MM.1S (cell line): ENCODE data around the gene MFSD2B.

Experiments used
- DNase-seq: peaks from one replicate; pipeline ENCODE4 v3.0.0-alpha.2; 2015
- H2AFZ ChIP-seq: fragments of 300-600 bp; sonication (generic); 2 replicates; pipeline ENCODE4 v1.6.0; 2016; ENCODE audit warnings: antibody characterized with exemption, low read length
- H3F3A ChIP-seq: fragments of 300-600 bp; sonication (generic); 2 replicates; pipeline ENCODE4 v1.6.1; 2016; ENCODE audit warnings: mild to moderate bottlenecking, antibody characterized with exemption, low read length, moderate library complexity, mixed read lengths; ENCODE audit not compliant: insufficient read depth
- H3K27ac ChIP-seq: fragments of 300-600 bp; sonication (generic); 2 replicates; pipeline ENCODE4 v1.5.1; 2016; ENCODE audit warnings: mild to moderate bottlenecking, low read length
- H3K27me3 ChIP-seq: fragments of 300-600 bp; sonication (generic); replicated peaks from 2 replicates; pipeline ENCODE4 v1.6.0; 2016; ENCODE audit warnings: low read length; ENCODE audit not compliant: insufficient read depth
- H3K36me3 ChIP-seq: fragments of 300-600 bp; sonication (generic); replicated peaks from 2 replicates; pipeline ENCODE4 v1.6.1; 2016; ENCODE audit warnings: mild to moderate bottlenecking, low read length, mixed read lengths; ENCODE audit not compliant: insufficient read depth
- H3K4me1 ChIP-seq: fragments of 300-600 bp; sonication (generic); 2 replicates; pipeline ENCODE4 v1.6.1; 2016; ENCODE audit warnings: low read length, mixed read lengths
- H3K4me2 ChIP-seq: fragments of 300-600 bp; sonication (generic); 2 replicates; pipeline ENCODE4 v1.6.0; 2016; ENCODE audit warnings: low read depth, low read length
- H3K4me3 ChIP-seq: fragments of 300-600 bp; sonication (generic); 2 replicates; pipeline ENCODE4 v1.5.1; 2016; ENCODE audit warnings: low read length, mixed read lengths
- H3K79me2 ChIP-seq: fragments of 300-600 bp; sonication (generic); 2 replicates; pipeline ENCODE4 v1.6.1; 2016; ENCODE audit warnings: mixed run types, low read length, mixed read lengths
- H3K9ac ChIP-seq: fragments of 300-600 bp; sonication (generic); 2 replicates; pipeline ENCODE4 v1.6.1; 2016; ENCODE audit warnings: low read length, mixed read lengths
- H3K9me2 ChIP-seq: fragments of 300-600 bp; sonication (generic); replicated peaks from 2 replicates; pipeline ENCODE4 v1.6.1; 2016; ENCODE audit warnings: mild to moderate bottlenecking, low read length, mixed read lengths; ENCODE audit not compliant: insufficient read depth
- H3K9me3 ChIP-seq: fragments of 300-600 bp; sonication (generic); replicated peaks from 2 replicates; pipeline ENCODE4 v1.6.1; 2016; ENCODE audit warnings: mild to moderate bottlenecking, low read length, mixed read lengths; ENCODE audit not compliant: insufficient read depth
- H4K20me1 ChIP-seq: fragments of 300-600 bp; sonication (generic); 2 replicates; pipeline ENCODE4 v1.6.1; 2016; ENCODE audit warnings: mild to moderate bottlenecking, low read length, moderate library complexity, mixed read lengths; ENCODE audit not compliant: insufficient read depth
- EZH2 ChIP-seq: fragments of 300-600 bp; sonication (generic); optimal IDR thresholded peaks from 2 replicates; pipeline ENCODE3; 2017; ENCODE audit warnings: low read depth, mild to moderate bottlenecking, antibody characterized with exemption, low read length, mixed read lengths
- EZH2phosphoT487 ChIP-seq: fragments of 300-600 bp; sonication (generic); IDR thresholded peaks from 2 replicates; pipeline ENCODE4 v1.6.1; 2018; ENCODE audit warnings: antibody characterized with exemption, low read length
- TF ChIP-seq, protein P1 (sequence below): fragments of 300-600 bp; sonication (generic); IDR thresholded peaks from 2 replicates; pipeline ENCODE4 v1.5.1; 2016; ENCODE audit warnings: antibody characterized with exemption, low read length, mixed read lengths

MFSD2B gene, protein sequence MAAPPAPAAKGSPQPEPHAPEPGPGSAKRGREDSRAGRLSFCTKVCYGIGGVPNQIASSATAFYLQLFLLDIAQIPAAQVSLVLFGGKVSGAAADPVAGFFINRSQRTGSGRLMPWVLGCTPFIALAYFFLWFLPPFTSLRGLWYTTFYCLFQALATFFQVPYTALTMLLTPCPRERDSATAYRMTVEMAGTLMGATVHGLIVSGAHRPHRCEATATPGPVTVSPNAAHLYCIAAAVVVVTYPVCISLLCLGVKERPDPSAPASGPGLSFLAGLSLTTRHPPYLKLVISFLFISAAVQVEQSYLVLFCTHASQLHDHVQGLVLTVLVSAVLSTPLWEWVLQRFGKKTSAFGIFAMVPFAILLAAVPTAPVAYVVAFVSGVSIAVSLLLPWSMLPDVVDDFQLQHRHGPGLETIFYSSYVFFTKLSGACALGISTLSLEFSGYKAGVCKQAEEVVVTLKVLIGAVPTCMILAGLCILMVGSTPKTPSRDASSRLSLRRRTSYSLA

DNA sequence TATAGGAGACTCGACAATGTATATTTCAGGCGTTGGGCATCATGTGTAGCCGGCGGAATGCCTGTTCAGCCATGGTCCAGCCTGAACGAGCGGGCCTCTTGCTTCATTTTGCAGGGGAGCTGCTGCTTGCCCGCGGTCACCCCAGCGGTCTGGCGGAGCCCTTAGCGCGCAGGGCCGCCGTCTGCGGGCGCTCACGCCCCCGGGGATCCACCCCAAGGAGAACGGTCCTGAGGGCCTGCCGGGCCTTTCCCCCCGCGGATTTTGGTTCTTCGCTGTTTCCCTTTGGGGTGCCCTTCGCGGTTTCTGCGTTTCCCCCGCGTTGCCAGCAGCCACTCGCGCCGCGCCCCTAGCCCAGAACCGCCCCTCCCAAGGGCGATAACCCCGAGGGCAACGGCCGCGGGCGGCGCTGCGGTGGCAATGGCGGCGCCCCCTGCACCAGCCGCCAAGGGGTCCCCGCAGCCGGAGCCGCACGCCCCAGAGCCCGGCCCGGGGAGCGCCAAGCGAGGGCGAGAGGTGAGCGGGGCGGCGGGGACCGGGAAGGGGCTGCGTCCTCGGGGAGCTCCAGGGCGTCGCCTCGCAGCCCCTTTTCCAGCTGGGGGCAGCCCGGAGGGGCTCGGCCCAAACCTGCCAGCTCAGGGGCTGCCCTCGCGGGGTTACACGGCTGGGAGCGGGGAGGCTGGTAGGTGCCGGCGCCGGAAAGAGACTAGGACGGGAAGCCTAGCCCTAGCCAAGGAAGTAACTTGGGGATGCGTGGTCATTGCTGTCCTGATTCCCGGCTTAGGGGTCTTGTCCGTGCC, at the start of gene MFSD2B:
MFSD2B (plus strand) TSS at position 406 of the 797 bp plus-strand sequence; CDS start at position 418, 12 bp downstream.
- Histone ChIP-seq H3K36me3 (no peaks in the 10 kb centered on the region), H3K27me3 (no peaks in the 10 kb centered on the region), H3K27ac (no peak within 1 kb of the TSS), H3F3A (no peaks in the 10 kb centered on the region), H4K20me1 (no peaks in the 10 kb centered on the region), H3K4me1 (no peaks in the 10 kb centered on the region), H3K9me3 (no peaks in the 10 kb centered on the region), H2AFZ (no peak within 1 kb of the TSS), H3K9me2 (no peaks in the 10 kb centered on the region), H3K9ac (no peak within 1 kb of the TSS), H3K4me3 (no peak within 1 kb of the TSS), H3K4me2 (no peak within 1 kb of the TSS), H3K79me2 (no peaks in the 10 kb centered on the region)
- DNase-seq = no peak
- TF ChIP-seq EZH2 (no peak), EZH2phosphoT487 (no peak)
- TF ChIP-seq, protein P1, sequence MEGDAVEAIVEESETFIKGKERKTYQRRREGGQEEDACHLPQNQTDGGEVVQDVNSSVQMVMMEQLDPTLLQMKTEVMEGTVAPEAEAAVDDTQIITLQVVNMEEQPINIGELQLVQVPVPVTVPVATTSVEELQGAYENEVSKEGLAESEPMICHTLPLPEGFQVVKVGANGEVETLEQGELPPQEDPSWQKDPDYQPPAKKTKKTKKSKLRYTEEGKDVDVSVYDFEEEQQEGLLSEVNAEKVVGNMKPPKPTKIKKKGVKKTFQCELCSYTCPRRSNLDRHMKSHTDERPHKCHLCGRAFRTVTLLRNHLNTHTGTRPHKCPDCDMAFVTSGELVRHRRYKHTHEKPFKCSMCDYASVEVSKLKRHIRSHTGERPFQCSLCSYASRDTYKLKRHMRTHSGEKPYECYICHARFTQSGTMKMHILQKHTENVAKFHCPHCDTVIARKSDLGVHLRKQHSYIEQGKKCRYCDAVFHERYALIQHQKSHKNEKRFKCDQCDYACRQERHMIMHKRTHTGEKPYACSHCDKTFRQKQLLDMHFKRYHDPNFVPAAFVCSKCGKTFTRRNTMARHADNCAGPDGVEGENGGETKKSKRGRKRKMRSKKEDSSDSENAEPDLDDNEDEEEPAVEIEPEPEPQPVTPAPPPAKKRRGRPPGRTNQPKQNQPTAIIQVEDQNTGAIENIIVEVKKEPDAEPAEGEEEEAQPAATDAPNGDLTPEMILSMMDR = no peak

DNA sequence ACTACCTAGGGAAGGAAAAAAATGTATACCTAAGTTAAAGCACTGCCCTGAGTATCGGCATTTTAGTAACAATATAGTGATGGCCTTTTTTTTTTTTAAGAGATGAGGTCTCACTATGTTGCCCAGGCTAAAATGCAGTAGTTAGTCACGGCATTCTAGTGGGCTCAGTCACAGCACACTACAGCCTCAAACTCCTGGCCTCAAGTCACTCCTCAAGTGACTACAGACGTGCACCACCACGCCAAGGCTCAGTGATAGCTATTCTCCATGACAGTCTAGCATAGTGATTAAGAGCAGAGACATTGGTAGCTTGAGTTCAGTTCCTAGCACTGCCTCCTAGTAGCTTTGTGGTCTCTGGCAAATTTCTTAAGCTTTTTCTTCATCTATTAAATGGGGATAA, 42.0 kb upstream of the MFSD2B start:
- Histone ChIP-seq H3K4me3 (no peak overlapping the region), H2AFZ (no peak overlapping the region), H3K9me3 (no peaks in the 10 kb centered on the region), H3K9ac (no peak overlapping the region), H3K4me2 (no peak overlapping the region), H3K27me3 (no peaks in the 10 kb centered on the region), H4K20me1 (no peaks in the 10 kb centered on the region), H3K79me2 (peaks cover 13% of the 10 kb centered on the region; the same call in 1 of the 2 replicates), H3K27ac (no peak overlapping the region), H3K4me1 (no peaks in the 10 kb centered on the region), H3K36me3 (no peaks in the 10 kb centered on the region), H3K9me2 (no peaks in the 10 kb centered on the region), H3F3A (no peaks in the 10 kb centered on the region)
- TF ChIP-seq, protein P1 = no peak
- DNase-seq = no peak

DNA sequence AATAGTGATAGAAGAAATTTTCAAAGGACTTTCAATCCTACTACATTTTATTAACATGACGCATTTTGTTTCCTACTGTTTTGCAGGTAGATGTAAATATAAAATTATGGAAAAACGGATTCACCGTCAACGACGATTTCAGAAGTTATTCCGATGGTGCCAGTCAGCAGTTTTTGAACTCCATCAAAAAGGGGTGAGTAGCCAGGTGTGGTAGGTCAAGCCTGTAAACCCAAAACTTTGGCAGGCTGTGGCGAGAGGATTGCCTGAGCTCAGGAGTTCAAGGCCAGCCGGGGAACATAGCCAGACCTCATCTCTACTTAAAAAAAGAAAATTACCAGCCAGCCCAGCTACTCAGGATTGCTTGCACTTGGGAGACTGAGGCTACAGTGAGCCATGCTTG, 33.0 kb upstream of the MFSD2B start:
- Histone ChIP-seq H3K4me2 (no peak overlapping the region), H3F3A (no peaks in the 10 kb centered on the region), H3K4me1 (no peaks in the 10 kb centered on the region), H3K9me2 (no peaks in the 10 kb centered on the region), H3K4me3 (no peak overlapping the region), H3K27ac (no peak overlapping the region), H3K9me3 (no peaks in the 10 kb centered on the region), H3K36me3 (peaks cover 4% of the 10 kb centered on the region; the same call in 1 of the 2 replicates), H2AFZ (no peak overlapping the region), H4K20me1 (no peaks in the 10 kb centered on the region), H3K27me3 (no peaks in the 10 kb centered on the region), H3K9ac (no peak overlapping the region), H3K79me2 (no peaks in the 10 kb centered on the region)
- DNase-seq = no peak
- TF ChIP-seq EZH2phosphoT487 = no peak
- TF ChIP-seq EZH2 = no peak
- TF ChIP-seq, protein P1 = no peak
